ENCODE data around the gene PARM1.

The PARM1 gene

DNA sequence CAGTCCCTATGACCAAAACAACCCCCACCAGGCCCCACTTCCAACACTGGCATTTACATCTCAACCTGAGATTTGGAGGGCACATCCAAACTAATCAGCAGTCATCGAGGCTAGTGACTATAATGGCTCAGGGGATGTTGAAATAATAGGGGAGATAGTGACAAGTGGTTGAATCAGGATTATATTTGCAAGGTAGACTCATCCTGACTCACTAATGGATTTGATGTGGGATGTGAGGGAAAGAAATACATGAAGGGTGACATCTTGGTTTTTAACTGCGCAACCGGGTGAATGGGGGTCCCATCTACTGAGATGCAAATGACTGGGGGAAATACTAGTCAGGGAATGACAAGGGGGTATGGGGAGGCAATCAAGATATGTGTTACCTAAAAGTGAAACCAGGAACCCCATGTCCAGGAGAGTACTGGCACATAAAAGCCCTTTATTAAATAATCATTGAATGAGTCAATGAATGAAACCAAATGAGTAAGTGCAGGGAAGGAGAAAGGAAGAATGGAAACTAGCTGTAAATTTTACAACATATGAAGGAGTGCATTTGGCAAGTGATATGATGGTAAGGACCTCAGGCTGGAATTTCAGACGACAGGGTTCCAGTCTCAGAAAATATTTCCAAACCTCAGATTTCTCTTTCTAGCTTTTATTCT is 78.3 kb downstream of the PARM1 start:
- DNase-seq (ENCODE audit: low read depth in 1 of 2, low spot score in 1 of 2) = no peak
- TF ChIP-seq SPI1 (IDR thresholded peaks at IDR 0.05; ENCODE audit: borderline replicate concordance, low read depth) (no peak), POLR2AphosphoS5 (IDR thresholded peaks at IDR 0.05; ENCODE audit: low read depth) (no peak), GABPA (IDR thresholded peaks at IDR 0.05; ENCODE audit: low read depth) (no peak)
- TF ChIP-seq, protein P1, sequence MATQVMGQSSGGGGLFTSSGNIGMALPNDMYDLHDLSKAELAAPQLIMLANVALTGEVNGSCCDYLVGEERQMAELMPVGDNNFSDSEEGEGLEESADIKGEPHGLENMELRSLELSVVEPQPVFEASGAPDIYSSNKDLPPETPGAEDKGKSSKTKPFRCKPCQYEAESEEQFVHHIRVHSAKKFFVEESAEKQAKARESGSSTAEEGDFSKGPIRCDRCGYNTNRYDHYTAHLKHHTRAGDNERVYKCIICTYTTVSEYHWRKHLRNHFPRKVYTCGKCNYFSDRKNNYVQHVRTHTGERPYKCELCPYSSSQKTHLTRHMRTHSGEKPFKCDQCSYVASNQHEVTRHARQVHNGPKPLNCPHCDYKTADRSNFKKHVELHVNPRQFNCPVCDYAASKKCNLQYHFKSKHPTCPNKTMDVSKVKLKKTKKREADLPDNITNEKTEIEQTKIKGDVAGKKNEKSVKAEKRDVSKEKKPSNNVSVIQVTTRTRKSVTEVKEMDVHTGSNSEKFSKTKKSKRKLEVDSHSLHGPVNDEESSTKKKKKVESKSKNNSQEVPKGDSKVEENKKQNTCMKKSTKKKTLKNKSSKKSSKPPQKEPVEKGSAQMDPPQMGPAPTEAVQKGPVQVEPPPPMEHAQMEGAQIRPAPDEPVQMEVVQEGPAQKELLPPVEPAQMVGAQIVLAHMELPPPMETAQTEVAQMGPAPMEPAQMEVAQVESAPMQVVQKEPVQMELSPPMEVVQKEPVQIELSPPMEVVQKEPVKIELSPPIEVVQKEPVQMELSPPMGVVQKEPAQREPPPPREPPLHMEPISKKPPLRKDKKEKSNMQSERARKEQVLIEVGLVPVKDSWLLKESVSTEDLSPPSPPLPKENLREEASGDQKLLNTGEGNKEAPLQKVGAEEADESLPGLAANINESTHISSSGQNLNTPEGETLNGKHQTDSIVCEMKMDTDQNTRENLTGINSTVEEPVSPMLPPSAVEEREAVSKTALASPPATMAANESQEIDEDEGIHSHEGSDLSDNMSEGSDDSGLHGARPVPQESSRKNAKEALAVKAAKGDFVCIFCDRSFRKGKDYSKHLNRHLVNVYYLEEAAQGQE (IDR thresholded peaks at IDR 0.05; ENCODE audit: insufficient replicate concordance, low read depth) = no peak
- TF ChIP-seq, protein P2, sequence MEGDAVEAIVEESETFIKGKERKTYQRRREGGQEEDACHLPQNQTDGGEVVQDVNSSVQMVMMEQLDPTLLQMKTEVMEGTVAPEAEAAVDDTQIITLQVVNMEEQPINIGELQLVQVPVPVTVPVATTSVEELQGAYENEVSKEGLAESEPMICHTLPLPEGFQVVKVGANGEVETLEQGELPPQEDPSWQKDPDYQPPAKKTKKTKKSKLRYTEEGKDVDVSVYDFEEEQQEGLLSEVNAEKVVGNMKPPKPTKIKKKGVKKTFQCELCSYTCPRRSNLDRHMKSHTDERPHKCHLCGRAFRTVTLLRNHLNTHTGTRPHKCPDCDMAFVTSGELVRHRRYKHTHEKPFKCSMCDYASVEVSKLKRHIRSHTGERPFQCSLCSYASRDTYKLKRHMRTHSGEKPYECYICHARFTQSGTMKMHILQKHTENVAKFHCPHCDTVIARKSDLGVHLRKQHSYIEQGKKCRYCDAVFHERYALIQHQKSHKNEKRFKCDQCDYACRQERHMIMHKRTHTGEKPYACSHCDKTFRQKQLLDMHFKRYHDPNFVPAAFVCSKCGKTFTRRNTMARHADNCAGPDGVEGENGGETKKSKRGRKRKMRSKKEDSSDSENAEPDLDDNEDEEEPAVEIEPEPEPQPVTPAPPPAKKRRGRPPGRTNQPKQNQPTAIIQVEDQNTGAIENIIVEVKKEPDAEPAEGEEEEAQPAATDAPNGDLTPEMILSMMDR (IDR thresholded peaks at IDR 0.05; ENCODE audit: insufficient read depth, low read length) = no peak
- H3K4me3 ChIP-seq (replicated peaks; ENCODE audit: insufficient read depth, low read length) = no peak overlapping the region
- no peak overlapping the region for H3K27ac ChIP-seq (replicated peaks)
- no peaks in the 10 kb centered on the region for H3K27me3 ChIP-seq (ENCODE audit: insufficient read depth, poor library complexity, severe bottlenecking)

DNA sequence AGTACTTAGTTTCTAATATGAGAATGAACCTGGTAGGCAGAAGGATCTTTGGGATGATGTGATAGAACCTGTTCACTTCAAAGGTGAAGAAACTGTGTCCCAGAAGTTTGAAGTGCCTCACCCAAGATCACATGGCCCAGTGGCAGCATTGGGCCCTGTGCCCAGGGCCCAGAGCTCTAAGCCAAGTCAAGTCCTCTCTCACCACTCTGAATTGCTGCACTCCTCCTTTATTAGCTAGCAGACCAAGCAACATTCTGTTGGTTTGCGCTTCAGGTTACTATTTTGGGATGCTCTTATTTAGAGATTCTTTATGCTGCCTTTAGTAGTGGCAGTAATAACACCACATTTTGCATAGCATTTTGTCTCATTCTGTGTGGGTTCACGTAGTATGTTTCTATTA is 82.7 kb downstream of the PARM1 start:
- Histone ChIP-seq H3K27ac (replicated peaks) (no peak overlapping the region), H3K27me3 (ENCODE audit: insufficient read depth, poor library complexity, severe bottlenecking) (no peaks in the 10 kb centered on the region), H3K4me3 (replicated peaks; ENCODE audit: insufficient read depth, low read length) (no peak overlapping the region)
- DNase-seq (ENCODE audit: low read depth in 1 of 2, low spot score in 1 of 2) = no peak
- TF ChIP-seq, protein P2 (IDR thresholded peaks at IDR 0.05; ENCODE audit: insufficient read depth, low read length) = no peak

DNA sequence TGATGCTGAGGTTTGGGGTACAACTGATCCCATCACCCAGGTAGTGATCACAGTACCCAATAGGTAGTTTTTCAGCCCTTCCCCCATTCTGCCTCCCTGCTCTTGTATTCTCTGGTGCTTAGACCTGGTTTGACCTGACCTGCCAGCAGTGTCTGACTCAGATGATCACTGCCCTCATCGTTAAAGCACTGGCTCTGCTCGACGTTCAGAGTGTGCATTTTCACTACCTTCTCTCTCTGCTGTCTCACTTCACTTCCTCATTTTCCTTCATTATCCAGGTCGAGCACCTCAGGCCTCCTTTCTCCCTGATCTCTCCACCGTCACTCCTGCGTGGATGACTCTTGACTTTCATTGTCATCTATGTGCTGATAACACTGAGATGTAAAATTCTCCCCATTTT is 83.6 kb downstream of the PARM1 start:
- Histone ChIP-seq H3K27me3 (ENCODE audit: insufficient read depth, poor library complexity, severe bottlenecking) (no peaks in the 10 kb centered on the region), H3K27ac (replicated peaks) (no peak overlapping the region), H3K4me3 (replicated peaks; ENCODE audit: insufficient read depth, low read length) (no peak overlapping the region)
- TF ChIP-seq SPI1 (IDR thresholded peaks at IDR 0.05; ENCODE audit: borderline replicate concordance, low read depth) = peak; percentile 87
- TF ChIP-seq, protein P1 (IDR thresholded peaks at IDR 0.05; ENCODE audit: insufficient replicate concordance, low read depth) = no peak
- DNase-seq (ENCODE audit: low read depth in 1 of 2, low spot score in 1 of 2) = no peak

DNA sequence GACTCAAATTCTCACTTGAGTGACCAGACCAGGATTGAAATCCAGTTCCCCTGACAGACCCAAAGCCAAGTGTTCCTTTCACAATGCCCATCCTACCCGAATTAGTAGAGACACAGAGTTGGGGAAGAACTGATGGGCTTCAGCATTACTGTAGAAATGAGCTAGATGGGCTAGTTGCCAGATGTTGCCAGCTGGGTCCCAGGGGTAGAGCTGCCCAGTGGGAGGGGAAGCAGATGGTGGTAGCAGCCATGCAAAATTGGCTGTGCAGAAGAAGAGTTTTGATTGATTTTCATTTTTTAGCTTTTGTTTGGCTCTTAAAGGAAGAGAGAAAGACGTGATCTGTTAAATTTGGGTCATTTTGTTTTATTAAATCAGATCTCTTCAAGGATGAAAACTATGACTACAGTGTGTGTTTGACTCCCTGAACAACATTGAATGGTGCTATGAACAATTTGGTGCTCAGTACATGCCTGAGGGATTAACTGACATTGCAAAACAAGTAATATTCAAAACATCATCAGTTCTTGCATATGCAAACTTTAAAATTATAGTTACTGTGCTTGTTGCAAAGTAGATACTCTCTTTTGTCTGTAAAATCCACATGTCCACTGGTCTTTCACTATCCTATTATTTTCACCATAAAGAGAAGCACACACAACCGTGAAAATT is 86.0 kb downstream of the PARM1 start:
- no peak for DNase-seq (ENCODE audit: low read depth in 1 of 2, low spot score in 1 of 2)
- Histone ChIP-seq H3K27me3 (ENCODE audit: insufficient read depth, poor library complexity, severe bottlenecking) (no peaks in the 10 kb centered on the region), H3K27ac (replicated peaks) (no peak overlapping the region), H3K4me3 (replicated peaks; ENCODE audit: insufficient read depth, low read length) (no peak overlapping the region)
- TF ChIP-seq GABPA (IDR thresholded peaks at IDR 0.05; ENCODE audit: low read depth) (no peak), SPI1 (IDR thresholded peaks at IDR 0.05; ENCODE audit: borderline replicate concordance, low read depth) (no peak), POLR2AphosphoS5 (IDR thresholded peaks at IDR 0.05; ENCODE audit: low read depth) (no peak)
- TF ChIP-seq, protein P1 (IDR thresholded peaks at IDR 0.05; ENCODE audit: insufficient replicate concordance, low read depth) = no peak
